ENCODE data around the gene PCDHGB3. TPM values are rescaled to one million over a fixed set of nuclear protein-coding genes. Genes with fewer than 3 reads are reported as not detected.
A peak's percentile ranks its signal among the peaks of the same experiment; 100 is the strongest.
"Not testable (repeated sequence)": the region's sequence is repeated elsewhere in the genome, so short reads cannot be mapped to it uniquely, and the experiment has no call there.

Gene PCDHGB3
- total and polyA plus RNA-seq, 4 donors = 6.0 to 8.4 (median 7.7) TPM

DNA sequence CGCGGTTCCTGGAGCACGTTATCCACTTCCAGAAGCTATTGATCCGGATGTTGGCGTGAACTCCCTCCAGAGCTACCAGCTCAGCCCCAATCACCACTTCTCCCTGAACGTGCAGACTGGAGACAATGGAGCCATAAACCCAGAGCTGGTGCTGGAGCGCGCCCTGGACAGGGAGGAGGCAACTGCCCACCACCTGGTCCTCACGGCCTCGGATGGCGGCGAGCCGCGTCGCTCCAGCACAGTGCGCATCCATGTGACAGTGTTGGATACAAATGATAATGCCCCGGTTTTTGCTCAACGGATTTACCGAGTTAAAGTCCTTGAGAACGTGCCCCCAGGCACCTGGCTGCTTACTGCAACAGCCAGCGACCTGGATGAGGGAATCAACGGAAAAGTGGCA, 33.3 kb downstream of the PCDHGB3 start:
- Histone ChIP-seq H3K9me3 (ENCODE audit: control insufficient read depth, insufficient read depth, low read length) (peaks cover 55% of the 10 kb centered on the region), H3K4me3 (ENCODE audit: low read depth, low read length) (no peak overlapping the region), H3K27ac (ENCODE audit: low read depth, low read length) (no peak overlapping the region), H3K4me1 (ENCODE audit: control insufficient read depth, insufficient read depth, low read length) (peaks cover 18% of the 10 kb centered on the region), H3K27me3 (ENCODE audit: control insufficient read depth, insufficient read depth, low read length) (no peaks in the 10 kb centered on the region), H3K36me3 (ENCODE audit: control insufficient read depth, insufficient read depth, low read length) (peaks cover 21% of the 10 kb centered on the region)
- 20% methylated on average over 19 of the region's 22 CpGs for WGBS (ENCODE audit: insufficient coverage)
- DNase-seq (ENCODE audit: low read depth in 4 of 6, low spot score in 6 of 6) = no peak

DNA sequence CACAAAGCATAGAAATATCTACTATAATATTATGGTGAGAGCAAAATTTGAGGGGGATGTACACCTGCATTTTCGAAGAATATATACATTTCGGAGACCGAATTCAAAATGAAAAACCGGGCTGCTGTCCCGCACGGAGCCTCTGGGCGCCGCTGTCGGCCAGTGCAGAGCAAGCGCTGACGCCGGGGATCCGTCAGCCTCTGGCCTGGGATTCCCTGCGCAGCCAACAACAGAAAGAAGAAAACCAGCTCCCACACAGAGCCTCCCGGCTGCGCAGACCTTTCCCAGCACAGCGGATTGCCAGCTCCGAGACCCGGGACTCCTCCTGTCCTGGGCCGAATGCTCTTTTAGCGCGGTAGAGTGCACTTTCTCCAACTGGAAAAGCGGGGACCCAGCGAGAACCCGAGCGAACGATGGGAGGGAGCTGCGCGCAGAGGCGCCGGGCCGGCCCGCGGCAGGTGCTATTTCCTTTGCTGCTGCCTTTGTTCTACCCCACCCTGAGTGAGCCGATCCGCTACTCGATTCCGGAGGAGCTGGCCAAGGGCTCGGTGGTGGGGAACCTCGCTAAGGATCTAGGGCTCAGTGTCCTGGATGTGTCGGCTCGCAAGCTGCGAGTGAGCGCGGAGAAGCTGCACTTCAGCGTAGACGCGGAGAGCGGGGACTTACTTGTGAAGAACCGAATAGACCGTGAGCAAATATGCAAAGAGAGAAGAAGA, 37.9 kb downstream of the PCDHGB3 start, which contains the start of gene PCDHGB6:
TSS of gene PCDHGB6 (plus strand) at position 232 of the 716 bp plus-strand sequence. CDS start at position 414, 182 bp downstream.
- Histone ChIP-seq H3K9me3 (ENCODE audit: control insufficient read depth, insufficient read depth, low read length) (peaks cover 53% of the 10 kb centered on the region), H3K36me3 (ENCODE audit: control insufficient read depth, insufficient read depth, low read length) (peaks cover 23% of the 10 kb centered on the region), H3K4me1 (ENCODE audit: control insufficient read depth, insufficient read depth, low read length) (peaks cover 18% of the 10 kb centered on the region), H3K4me3 (ENCODE audit: low read depth, low read length) (peak within 1 kb of the TSS; percentile 27)
- DNase-seq (ENCODE audit: low read depth in 4 of 6, low spot score in 6 of 6) = peak in 2 of 6 donors; percentile 55 to 76
- 4% methylated on average over 46 of the region's 51 CpGs for WGBS (ENCODE audit: insufficient coverage)
- H3K27me3 ChIP-seq (ENCODE audit: control insufficient read depth, insufficient read depth, low read length); H3K27ac ChIP-seq (ENCODE audit: low read depth, low read length): not testable (repeated sequence)

DNA sequence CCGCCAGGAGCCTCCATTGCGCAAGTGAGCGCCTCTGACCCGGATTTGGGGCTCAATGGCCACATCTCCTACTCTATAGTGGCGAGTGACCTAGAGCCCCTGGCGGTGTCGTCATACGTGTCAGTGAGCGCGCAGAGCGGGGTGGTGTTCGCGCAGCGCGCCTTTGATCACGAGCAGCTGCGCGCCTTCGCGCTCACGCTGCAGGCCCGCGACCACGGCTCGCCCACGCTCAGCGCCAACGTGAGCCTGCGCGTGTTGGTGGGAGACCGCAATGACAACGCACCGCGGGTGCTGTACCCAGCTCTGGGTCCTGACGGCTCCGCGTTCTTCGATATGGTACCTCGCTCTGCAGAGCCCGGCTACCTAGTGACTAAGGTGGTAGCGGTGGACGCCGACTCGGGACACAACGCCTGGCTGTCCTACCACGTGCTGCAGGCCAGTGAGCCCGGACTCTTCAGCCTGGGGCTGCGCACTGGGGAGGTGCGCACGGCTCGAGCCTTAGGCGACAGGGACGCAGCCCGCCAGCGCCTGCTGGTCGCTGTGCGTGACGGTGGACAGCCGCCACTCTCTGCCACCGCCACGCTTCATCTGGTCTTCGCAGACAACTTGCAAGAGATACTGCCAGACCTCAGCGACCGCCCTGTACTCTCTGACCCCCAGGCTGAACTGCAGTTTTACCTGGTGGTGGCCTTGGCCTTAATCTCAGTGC, 39.7 kb downstream of the PCDHGB3 start:
- peaks cover 56% of the 10 kb centered on the region for H3K9me3 ChIP-seq (ENCODE audit: control insufficient read depth, insufficient read depth, low read length)
- no peak for DNase-seq (ENCODE audit: low read depth in 4 of 6, low spot score in 6 of 6)
- peaks cover 24% of the 10 kb centered on the region for H3K36me3 ChIP-seq (ENCODE audit: control insufficient read depth, insufficient read depth, low read length)
- 16% methylated on average over 64 of the region's 64 CpGs for WGBS (ENCODE audit: insufficient coverage)
- H3K4me3 ChIP-seq (ENCODE audit: low read depth, low read length) = no peak overlapping the region
- peaks cover 2% of the 10 kb centered on the region for H3K27me3 ChIP-seq (ENCODE audit: control insufficient read depth, insufficient read depth, low read length)
- no peak overlapping the region for H3K27ac ChIP-seq (ENCODE audit: low read depth, low read length)
- peaks cover 21% of the 10 kb centered on the region for H3K4me1 ChIP-seq (ENCODE audit: control insufficient read depth, insufficient read depth, low read length)

DNA sequence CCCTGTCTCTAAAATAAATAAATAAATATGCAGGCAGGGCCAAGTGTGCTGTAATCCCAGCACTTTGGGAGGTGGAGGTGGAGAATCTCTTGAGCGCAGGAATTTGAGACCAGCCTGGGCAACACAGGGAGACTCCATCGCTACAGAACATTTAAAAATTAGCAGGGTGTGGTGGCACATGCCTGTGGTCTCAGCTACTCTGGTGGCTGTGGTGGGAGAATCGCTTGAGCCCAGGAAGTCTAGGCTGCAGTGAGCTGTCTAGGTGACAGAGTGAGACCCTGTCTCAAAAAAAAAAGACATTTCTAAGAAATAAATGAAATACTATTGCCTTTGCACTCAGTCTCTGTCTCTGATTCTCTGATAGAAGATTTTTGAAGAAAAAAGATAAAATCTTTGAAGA, 41.5 kb downstream of the PCDHGB3 start:
- H3K27ac ChIP-seq (ENCODE audit: low read depth, low read length) = no peak overlapping the region
- 54% methylated on average over 2 of the region's 3 CpGs for WGBS (ENCODE audit: insufficient coverage)
- H3K36me3 ChIP-seq (ENCODE audit: control insufficient read depth, insufficient read depth, low read length) = peaks cover 21% of the 10 kb centered on the region
- H3K27me3 ChIP-seq (ENCODE audit: control insufficient read depth, insufficient read depth, low read length) = peaks cover 2% of the 10 kb centered on the region
- H3K4me3 ChIP-seq (ENCODE audit: low read depth, low read length) = no peak overlapping the region
- DNase-seq (ENCODE audit: low read depth in 4 of 6, low spot score in 6 of 6) = no peak
- peaks cover 60% of the 10 kb centered on the region for H3K9me3 ChIP-seq (ENCODE audit: control insufficient read depth, insufficient read depth, low read length)
- peaks cover 18% of the 10 kb centered on the region for H3K4me1 ChIP-seq (ENCODE audit: control insufficient read depth, insufficient read depth, low read length)

DNA sequence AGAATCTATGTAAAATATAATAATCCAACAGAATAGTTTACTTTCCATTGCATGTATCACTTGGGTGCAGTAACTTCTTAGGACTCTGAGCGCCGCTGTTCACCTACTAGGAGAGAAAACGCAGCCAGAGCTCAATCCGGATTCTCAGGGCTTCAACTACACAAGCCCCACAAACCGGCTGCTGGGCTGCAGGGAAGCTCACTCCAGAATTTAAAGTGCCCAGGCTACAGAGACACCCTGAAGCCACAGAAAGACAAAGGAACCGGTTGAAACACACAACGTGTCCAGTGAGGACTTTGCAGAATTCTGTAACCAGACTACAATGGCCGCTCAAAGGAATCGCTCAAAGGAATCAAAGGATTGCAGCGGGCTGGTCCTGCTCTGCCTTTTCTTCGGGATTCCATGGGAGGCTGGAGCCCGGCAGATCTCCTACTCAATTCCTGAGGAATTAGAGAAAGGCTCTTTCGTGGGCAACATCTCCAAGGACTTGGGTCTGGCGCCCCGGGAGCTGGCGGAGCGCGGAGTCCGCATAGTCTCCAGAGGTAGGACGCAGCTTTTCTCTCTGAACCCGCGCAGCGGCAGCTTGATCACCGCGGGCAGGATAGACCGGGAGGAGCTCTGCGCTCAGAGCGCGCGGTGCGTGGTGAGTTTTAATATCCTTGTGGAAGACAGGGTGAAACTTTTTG, 43.0 kb downstream of the PCDHGB3 start, which contains the start of gene PCDHGA10:
TSS of gene PCDHGA10 (plus strand) at position 134 of the 686 bp plus-strand sequence. CDS start at position 323, 189 bp downstream.
- H3K27ac ChIP-seq (ENCODE audit: low read depth, low read length) = no peak within 1 kb of the TSS
- peak in 2 of 6 donors; percentile 57 to 73 for DNase-seq (ENCODE audit: low read depth in 4 of 6, low spot score in 6 of 6)
- peaks cover 2% of the 10 kb centered on the region for H3K27me3 ChIP-seq (ENCODE audit: control insufficient read depth, insufficient read depth, low read length)
- H3K36me3 ChIP-seq (ENCODE audit: control insufficient read depth, insufficient read depth, low read length) = peaks cover 23% of the 10 kb centered on the region
- 15% methylated on average over 30 of the region's 31 CpGs for WGBS (ENCODE audit: insufficient coverage)
- peaks cover 60% of the 10 kb centered on the region for H3K9me3 ChIP-seq (ENCODE audit: control insufficient read depth, insufficient read depth, low read length)
- peak within 1 kb of the TSS; percentile 11 for H3K4me3 ChIP-seq (ENCODE audit: low read depth, low read length)
- peaks cover 14% of the 10 kb centered on the region for H3K4me1 ChIP-seq (ENCODE audit: control insufficient read depth, insufficient read depth, low read length)

DNA sequence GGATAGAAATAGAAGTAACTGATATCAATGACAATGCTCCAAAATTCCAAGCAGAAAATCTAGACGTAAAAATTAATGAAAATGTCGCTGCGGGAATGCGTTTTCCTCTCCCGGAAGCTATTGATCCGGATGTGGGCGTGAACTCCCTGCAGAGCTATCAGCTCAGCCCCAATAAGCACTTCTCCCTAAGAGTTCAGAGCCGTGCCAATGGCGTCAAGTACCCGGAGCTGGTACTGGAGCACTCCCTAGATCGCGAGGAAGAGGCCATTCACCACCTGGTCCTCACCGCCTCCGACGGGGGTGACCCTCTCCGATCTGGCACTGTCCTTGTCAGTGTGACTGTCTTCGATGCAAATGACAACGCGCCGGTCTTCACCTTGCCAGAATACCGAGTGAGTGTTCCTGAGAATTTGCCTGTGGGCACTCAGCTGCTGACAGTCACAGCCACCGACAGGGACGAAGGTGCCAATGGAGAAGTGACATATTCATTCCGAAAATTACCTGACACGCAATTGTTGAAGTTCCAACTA, 43.6 kb downstream of the PCDHGB3 start:
- H3K27ac ChIP-seq (ENCODE audit: low read depth, low read length) = no peak overlapping the region
- DNase-seq (ENCODE audit: low read depth in 4 of 6, low spot score in 6 of 6) = peak in 1 of 6 donors; percentile 4
- peaks cover 2% of the 10 kb centered on the region for H3K27me3 ChIP-seq (ENCODE audit: control insufficient read depth, insufficient read depth, low read length)
- peaks cover 61% of the 10 kb centered on the region for H3K9me3 ChIP-seq (ENCODE audit: control insufficient read depth, insufficient read depth, low read length)
- WGBS (ENCODE audit: insufficient coverage) = 19% methylated on average over 21 of the region's 25 CpGs
- H3K4me3 ChIP-seq (ENCODE audit: low read depth, low read length) = no peak overlapping the region
- H3K4me1 ChIP-seq (ENCODE audit: control insufficient read depth, insufficient read depth, low read length) = peaks cover 14% of the 10 kb centered on the region
- H3K36me3 ChIP-seq (ENCODE audit: control insufficient read depth, insufficient read depth, low read length) = peaks cover 21% of the 10 kb centered on the region

DNA sequence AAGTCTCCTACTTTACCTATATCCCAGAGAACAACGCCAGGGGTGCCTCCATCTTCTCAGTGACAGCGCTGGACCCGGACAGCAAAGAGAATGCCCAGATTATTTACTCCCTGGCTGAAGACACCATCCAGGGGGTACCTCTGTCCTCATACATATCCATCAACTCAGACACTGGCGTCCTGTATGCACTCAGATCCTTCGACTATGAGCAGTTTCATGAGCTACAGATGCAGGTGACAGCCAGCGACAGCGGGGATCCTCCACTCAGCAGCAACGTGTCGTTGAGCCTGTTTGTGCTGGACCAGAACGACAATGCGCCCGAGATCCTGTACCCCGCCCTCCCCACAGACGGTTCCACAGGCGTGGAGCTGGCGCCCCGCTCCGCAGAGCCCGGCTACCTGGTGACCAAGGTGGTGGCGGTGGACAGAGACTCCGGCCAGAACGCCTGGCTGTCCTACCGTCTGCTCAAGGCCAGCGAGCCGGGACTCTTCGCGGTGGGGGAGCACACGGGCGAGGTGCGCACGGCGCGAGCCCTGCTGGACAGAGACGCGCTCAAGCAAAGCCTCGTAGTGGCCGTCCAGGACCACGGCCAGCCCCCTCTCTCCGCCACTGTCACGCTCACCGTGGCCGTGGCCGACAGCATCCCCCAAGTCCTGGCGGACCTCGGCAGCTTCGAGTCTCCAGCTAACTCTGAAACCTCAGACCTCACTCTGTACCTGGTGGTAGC, 44.7 kb downstream of the PCDHGB3 start:
- H3K36me3 ChIP-seq (ENCODE audit: control insufficient read depth, insufficient read depth, low read length) = peaks cover 28% of the 10 kb centered on the region
- peaks cover 63% of the 10 kb centered on the region for H3K9me3 ChIP-seq (ENCODE audit: control insufficient read depth, insufficient read depth, low read length)
- not testable (repeated sequence) for DNase-seq (ENCODE audit: low read depth in 4 of 6, low spot score in 6 of 6); H3K27me3 ChIP-seq (ENCODE audit: control insufficient read depth, insufficient read depth, low read length); H3K4me3 ChIP-seq (ENCODE audit: low read depth, low read length); H3K27ac ChIP-seq (ENCODE audit: low read depth, low read length)
- WGBS (ENCODE audit: insufficient coverage) = 22% methylated on average over 38 of the region's 46 CpGs
- H3K4me1 ChIP-seq (ENCODE audit: control insufficient read depth, insufficient read depth, low read length) = peaks cover 13% of the 10 kb centered on the region

DNA sequence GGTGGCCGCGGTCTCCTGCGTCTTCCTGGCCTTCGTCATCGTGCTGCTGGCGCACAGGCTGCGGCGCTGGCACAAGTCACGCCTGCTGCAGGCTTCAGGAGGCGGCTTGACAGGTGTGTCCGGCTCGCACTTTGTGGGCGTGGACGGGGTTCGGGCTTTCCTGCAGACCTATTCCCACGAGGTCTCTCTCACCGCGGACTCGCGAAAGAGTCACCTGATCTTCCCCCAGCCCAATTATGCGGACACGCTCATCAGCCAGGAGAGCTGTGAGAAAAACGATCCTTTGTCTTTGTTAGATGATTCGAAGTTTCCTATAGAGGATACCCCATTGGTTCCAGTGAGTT, 45.2 kb downstream of the PCDHGB3 start:
- H3K9me3 ChIP-seq (ENCODE audit: control insufficient read depth, insufficient read depth, low read length) = peaks cover 63% of the 10 kb centered on the region
- H3K4me1 ChIP-seq (ENCODE audit: control insufficient read depth, insufficient read depth, low read length); H3K4me3 ChIP-seq (ENCODE audit: low read depth, low read length); H3K27me3 ChIP-seq (ENCODE audit: control insufficient read depth, insufficient read depth, low read length); DNase-seq (ENCODE audit: low read depth in 4 of 6, low spot score in 6 of 6); H3K27ac ChIP-seq (ENCODE audit: low read depth, low read length): not testable (repeated sequence)
- H3K36me3 ChIP-seq (ENCODE audit: control insufficient read depth, insufficient read depth, low read length) = peaks cover 26% of the 10 kb centered on the region
- WGBS (ENCODE audit: insufficient coverage) = 20% methylated on average over 16 of the region's 24 CpGs
